G401.6 (cell line): ENCODE measurements around the gene PTPRN2.

Experiments
- FAIRE-seq: peaks from 2 replicates; lab custom pipeline; 2012; peaks lifted over from hg19 to GRCh38; lab: Jason Lieb, UNC

Gene PTPRN2

GRCh38 chr7:158110661-158111048, 477.0 kb downstream of the PTPRN2 start:
- no peak for FAIRE-seq

GRCh38 chr7:158110034-158110590, 477.5 kb downstream of the PTPRN2 start:
- no peak for FAIRE-seq

- FAIRE-seq: no peak
Measured at GRCh38 chr7:158109364-158110033, 478.1 kb downstream of the PTPRN2 start.

- FAIRE-seq: no peak
Measured at GRCh38 chr7:158108646-158109293, 478.9 kb downstream of the PTPRN2 start.

- FAIRE-seq: no peak
Measured at GRCh38 chr7:158107806-158108205, 479.8 kb downstream of the PTPRN2 start.

GRCh38 chr7:158106272-158106671, 481.4 kb downstream of the PTPRN2 start:
- FAIRE-seq: no peak

GRCh38 chr7:158103378-158103777, 484.2 kb downstream of the PTPRN2 start:
- no peak for FAIRE-seq

GRCh38 chr7:158102897-158103296, 484.7 kb downstream of the PTPRN2 start:
- no peak for FAIRE-seq

GRCh38 chr7:158101821-158102450, 485.7 kb downstream of the PTPRN2 start:
- no peak for FAIRE-seq

- no peak for FAIRE-seq
Measured at GRCh38 chr7:158098125-158099030, 489.2 kb downstream of the PTPRN2 start.

GRCh38 chr7:158097453-158098124, 490.0 kb downstream of the PTPRN2 start:
- FAIRE-seq: no peak

GRCh38 chr7:158097106-158097452, 490.5 kb downstream of the PTPRN2 start:
- FAIRE-seq: no peak

- no peak for FAIRE-seq
Measured at GRCh38 chr7:158096582-158096981, 491.0 kb downstream of the PTPRN2 start.

- FAIRE-seq: no peak
Measured at GRCh38 chr7:158094671-158095226, 492.9 kb downstream of the PTPRN2 start.

- no peak for FAIRE-seq
Measured at GRCh38 chr7:158094046-158094445, 493.6 kb downstream of the PTPRN2 start.

- no peak for FAIRE-seq
Measured at GRCh38 chr7:158093156-158093796, 494.3 kb downstream of the PTPRN2 start.

GRCh38 chr7:158087196-158087595, 500.4 kb downstream of the PTPRN2 start:
- no peak for FAIRE-seq

- FAIRE-seq: no peak
Measured at GRCh38 chr7:158085741-158086695, 501.6 kb downstream of the PTPRN2 start.

GRCh38 chr7:158084555-158084954, 503.1 kb downstream of the PTPRN2 start:
- no peak for FAIRE-seq
